Chondrocyte (in vitro differentiated cells): ENCODE data around the gene NEO1. TPM values are rescaled to one million over a fixed set of nuclear protein-coding genes. Genes with fewer than 3 reads are reported as not detected.

Experiments used
- DNase-seq: peaks from one replicate; pipeline ENCODE4 v3.0.0; 2021; ENCODE audit warnings: mixed read lengths, low spot score
- H3K27ac Mint-ChIP-seq: one replicate; pipeline ENCODE4 v1.8.0; 2021; ENCODE audit warnings: mild to moderate bottlenecking, moderate library complexity, mixed read lengths; ENCODE audit not compliant: unreplicated experiment
- H3K27me3 Mint-ChIP-seq: 2 replicates; pipeline ENCODE4 v1.8.0; 2021; ENCODE audit warnings: low read depth, mixed read lengths
- H3K36me3 Mint-ChIP-seq: 2 replicates; pipeline ENCODE4 v1.8.0; 2021; ENCODE audit warnings: low read depth, mixed read lengths
- H3K4me1 Mint-ChIP-seq: 2 replicates; pipeline ENCODE4 v1.8.0; 2021; ENCODE audit warnings: low read depth, mild to moderate bottlenecking, mixed read lengths
- H3K4me3 Mint-ChIP-seq: one replicate; pipeline ENCODE4 v1.8.0; 2021; ENCODE audit warnings: mild to moderate bottlenecking, moderate library complexity, mixed read lengths; ENCODE audit not compliant: unreplicated experiment
- H3K9me3 Mint-ChIP-seq: 2 replicates; pipeline ENCODE4 v1.8.0; 2021; ENCODE audit warnings: low read depth, mixed read lengths
- total RNA-seq: library from RNA; stranded (reverse); gene quantifications from 3 replicates; pipeline ENCODE4 v1.2.1, GENCODE V29; 2021
- TF ChIP-seq, protein P1 (sequence below): fragments of 200-600 bp; sonication (generic); IDR thresholded peaks from 2 replicates; pipeline ENCODE4 v1.5.0; 2021; ENCODE audit warnings: antibody characterized with exemption, mild to moderate bottlenecking, moderate library complexity

Gene NEO1
- total RNA-seq, 1 donor from 2014 or later = 42.1 TPM

DNA sequence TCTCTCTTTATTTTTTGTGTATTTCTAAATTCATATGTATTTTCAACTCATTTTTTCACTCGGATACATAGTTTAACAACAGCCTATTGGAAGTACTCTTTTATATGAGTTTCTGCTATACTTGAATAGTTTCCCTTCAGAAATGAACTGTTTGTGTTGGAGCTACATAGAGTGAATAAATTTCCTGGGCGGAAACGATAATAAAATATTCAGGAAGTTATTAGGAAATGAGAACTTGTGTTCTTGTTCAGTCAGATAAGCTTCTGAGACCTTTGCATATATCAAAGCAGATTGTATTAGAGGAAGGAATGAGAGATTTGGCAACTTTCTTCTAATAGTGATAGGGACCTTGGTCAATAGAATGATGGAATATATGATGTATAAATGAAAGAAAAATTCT, 27.3 kb downstream of the NEO1 start:
- Mint-ChIP-seq H3K9me3 (no peaks in the 10 kb centered on the region), H3K36me3 (no peaks in the 10 kb centered on the region), H3K27ac (no peak overlapping the region), H3K4me1 (peaks cover 24% of the 10 kb centered on the region), H3K4me3 (no peak overlapping the region), H3K27me3 (no peaks in the 10 kb centered on the region)
- TF ChIP-seq, protein P1, sequence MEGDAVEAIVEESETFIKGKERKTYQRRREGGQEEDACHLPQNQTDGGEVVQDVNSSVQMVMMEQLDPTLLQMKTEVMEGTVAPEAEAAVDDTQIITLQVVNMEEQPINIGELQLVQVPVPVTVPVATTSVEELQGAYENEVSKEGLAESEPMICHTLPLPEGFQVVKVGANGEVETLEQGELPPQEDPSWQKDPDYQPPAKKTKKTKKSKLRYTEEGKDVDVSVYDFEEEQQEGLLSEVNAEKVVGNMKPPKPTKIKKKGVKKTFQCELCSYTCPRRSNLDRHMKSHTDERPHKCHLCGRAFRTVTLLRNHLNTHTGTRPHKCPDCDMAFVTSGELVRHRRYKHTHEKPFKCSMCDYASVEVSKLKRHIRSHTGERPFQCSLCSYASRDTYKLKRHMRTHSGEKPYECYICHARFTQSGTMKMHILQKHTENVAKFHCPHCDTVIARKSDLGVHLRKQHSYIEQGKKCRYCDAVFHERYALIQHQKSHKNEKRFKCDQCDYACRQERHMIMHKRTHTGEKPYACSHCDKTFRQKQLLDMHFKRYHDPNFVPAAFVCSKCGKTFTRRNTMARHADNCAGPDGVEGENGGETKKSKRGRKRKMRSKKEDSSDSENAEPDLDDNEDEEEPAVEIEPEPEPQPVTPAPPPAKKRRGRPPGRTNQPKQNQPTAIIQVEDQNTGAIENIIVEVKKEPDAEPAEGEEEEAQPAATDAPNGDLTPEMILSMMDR = no peak
- DNase-seq = no peak

DNA sequence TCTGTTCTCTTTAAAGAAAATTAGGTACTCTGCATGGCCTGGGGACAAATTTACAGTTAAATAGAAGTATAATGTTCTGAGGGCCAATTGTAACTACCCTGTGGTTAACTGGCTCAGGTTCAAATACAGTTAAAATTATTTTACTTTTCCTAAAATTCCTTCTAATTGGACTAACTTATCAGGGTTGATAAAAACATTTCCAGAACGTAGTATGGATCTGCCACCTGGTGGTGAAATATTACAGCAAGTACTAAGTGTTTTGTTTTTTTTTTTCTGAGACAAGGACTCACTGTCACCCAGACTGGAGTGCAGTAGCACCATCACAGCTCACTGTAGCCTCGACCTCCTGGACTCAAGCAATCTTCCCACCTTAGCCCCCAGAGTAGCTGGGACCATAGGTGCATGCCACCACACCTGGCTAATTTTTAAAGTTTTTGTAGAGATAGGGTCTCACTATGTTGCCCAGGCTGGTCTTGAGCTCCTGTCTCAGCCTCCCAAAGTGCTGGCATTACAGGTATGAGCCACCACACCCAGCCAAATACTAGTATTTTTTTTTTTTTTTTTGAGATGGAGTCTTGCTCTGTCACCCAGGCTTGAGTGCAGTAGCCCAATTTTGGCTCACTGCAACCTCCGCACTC, 29.2 kb downstream of the NEO1 start:
- no peak overlapping the region for H3K4me3 Mint-ChIP-seq
- H3K9me3 Mint-ChIP-seq = no peaks in the 10 kb centered on the region
- H3K27me3 Mint-ChIP-seq = no peaks in the 10 kb centered on the region
- no peaks in the 10 kb centered on the region for H3K36me3 Mint-ChIP-seq
- no peak overlapping the region for H3K27ac Mint-ChIP-seq
- peaks cover 21% of the 10 kb centered on the region for H3K4me1 Mint-ChIP-seq
- TF ChIP-seq, protein P1 = peak; percentile 94
- no peak for DNase-seq

DNA sequence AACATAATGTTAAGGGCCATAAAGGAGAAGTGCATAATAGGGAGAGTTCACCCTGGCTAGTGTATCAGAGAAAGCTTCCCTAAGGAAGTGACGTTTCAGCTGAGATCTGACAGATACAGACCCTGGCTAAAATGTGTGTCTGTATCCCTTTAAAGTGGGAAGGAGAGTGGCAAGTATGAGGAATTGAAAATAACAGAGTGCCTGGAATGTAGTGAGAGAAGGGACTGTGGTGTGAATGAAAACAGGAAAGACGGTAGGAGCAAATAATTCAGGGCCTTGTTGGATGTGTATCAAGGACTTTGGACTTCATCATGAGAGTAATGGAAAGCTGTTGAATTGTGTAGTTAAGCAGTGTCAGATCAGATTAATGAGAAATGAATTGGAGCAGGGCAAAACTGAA, 30.5 kb downstream of the NEO1 start:
- H3K9me3 Mint-ChIP-seq = no peaks in the 10 kb centered on the region
- TF ChIP-seq, protein P1 = no peak
- no peak overlapping the region for H3K27ac Mint-ChIP-seq
- H3K4me3 Mint-ChIP-seq = no peak overlapping the region
- no peak for DNase-seq
- H3K27me3 Mint-ChIP-seq = no peaks in the 10 kb centered on the region
- H3K4me1 Mint-ChIP-seq = peaks cover 21% of the 10 kb centered on the region
- no peaks in the 10 kb centered on the region for H3K36me3 Mint-ChIP-seq

DNA sequence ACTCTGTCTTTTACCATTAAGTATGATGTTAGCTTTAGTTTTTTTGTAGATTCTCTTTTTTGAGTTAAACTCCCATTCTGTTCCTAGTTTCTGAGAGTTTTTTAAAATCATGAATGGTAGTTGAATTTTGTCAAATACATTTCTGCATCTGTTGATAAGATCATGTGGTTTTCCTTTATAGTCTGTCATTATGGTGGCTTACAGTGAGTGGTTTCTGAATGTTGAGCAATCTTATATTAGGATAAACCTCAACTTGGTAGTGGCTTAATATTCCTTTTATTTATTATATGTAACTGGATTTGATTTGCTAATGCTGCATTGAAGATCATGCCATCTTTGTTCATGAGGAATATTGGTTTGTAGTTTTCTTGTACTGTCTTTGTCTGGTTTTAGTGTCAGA, 34.8 kb downstream of the NEO1 start:
- H3K36me3 Mint-ChIP-seq = no peaks in the 10 kb centered on the region
- peaks cover 5% of the 10 kb centered on the region for H3K4me1 Mint-ChIP-seq
- peaks cover 5% of the 10 kb centered on the region for H3K27me3 Mint-ChIP-seq
- no peaks in the 10 kb centered on the region for H3K9me3 Mint-ChIP-seq
- H3K4me3 Mint-ChIP-seq = no peak overlapping the region
- no peak for DNase-seq
- H3K27ac Mint-ChIP-seq = no peak overlapping the region
- TF ChIP-seq, protein P1 = no peak

DNA sequence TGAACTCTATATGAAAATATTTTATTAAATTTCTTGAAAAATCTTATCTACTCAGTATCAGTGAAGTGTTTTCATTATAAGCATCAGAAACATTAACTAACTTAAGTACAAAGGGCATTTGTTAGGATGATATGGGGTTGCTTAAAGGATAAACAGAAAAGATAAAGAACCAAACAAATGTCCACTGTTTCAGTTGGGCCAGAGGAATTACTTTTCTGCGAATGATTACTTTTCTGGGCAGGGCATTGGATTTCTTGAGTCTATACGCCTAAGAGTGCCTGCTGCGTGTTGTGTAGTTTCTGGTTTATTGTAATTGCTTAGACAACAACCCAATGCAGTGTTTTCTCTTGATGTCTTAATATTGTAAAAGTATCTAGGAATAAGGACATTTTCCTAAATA, 52.8 kb downstream of the NEO1 start:
- Mint-ChIP-seq H3K4me3 (no peak overlapping the region), H3K27me3 (no peaks in the 10 kb centered on the region), H3K4me1 (no peaks in the 10 kb centered on the region), H3K36me3 (no peaks in the 10 kb centered on the region), H3K9me3 (no peaks in the 10 kb centered on the region), H3K27ac (no peak overlapping the region)
- TF ChIP-seq, protein P1 = no peak
- no peak for DNase-seq
